ENCODE results near the gene VWDE. TPM values are rescaled to one million over a fixed set of nuclear protein-coding genes. Genes with fewer than 3 reads are reported as not detected.

Gene VWDE
- total and polyA plus RNA-seq, 7 donors, result 0.05 TPM; not detected in 6

DNA sequence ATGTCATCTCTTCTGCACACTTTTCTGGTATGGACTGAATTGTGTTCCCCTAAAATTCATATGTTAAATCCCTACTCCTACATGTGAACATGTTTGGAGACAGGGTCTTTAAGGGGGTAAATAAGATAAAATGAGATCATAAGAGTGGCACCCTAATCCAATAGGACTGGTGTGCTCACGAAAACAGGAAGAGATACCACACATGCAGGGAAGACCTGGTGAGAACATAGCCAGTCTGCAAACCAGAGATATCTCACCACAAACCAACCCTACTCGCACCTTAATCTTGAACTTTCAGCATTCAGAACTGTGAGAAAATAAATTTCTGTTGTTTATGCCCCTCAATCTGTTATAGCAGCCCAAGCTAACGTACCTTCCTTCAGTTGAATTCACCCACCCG lies 51.8 kb downstream of the VWDE start:
- WGBS, 3 donors, result 86 to 88% (median 88%) methylated on average over 4 of the region's 4 CpGs
- TF ChIP-seq CTCF (IDR thresholded peaks at IDR 0.05), result no peak
- Histone ChIP-seq H3K27me3 (ENCODE audit: insufficient read depth in 3 of 3, low read length in 2 of 3) (no peaks in the 10 kb centered on the region), H3K4me3 (no peak overlapping the region), H3K27ac (no peak overlapping the region), H3K36me3 (ENCODE audit: insufficient read depth in 1 of 2, low read depth in 1 of 2) (no peaks in the 10 kb centered on the region), H3K9me3 (no peaks in the 10 kb centered on the region), H3K4me1 (no peaks in the 10 kb centered on the region)
- no peak for DNase-seq
- no peak for ATAC-seq
- intact Hi-C loops (cut with DNase I), result no loop called here

GRCh38 chr7:12350971-12351370 lies 52.7 kb downstream of the VWDE start:
- Histone ChIP-seq H3K9me3 (no peaks in the 10 kb centered on the region), H3K36me3 (ENCODE audit: insufficient read depth in 1 of 2, low read depth in 1 of 2) (no peaks in the 10 kb centered on the region), H3K27ac (no peak overlapping the region), H3K27me3 (ENCODE audit: insufficient read depth in 3 of 3, low read length in 2 of 3) (no peaks in the 10 kb centered on the region), H3K4me1 (no peaks in the 10 kb centered on the region), H3K4me3 (no peak overlapping the region)
- intact Hi-C loops (cut with DNase I), result no loop called here
- TF ChIP-seq CTCF (IDR thresholded peaks at IDR 0.05), result no peak
- DNase-seq (no peak), ATAC-seq (no peak)
- WGBS, 3 donors, result 93 to 96% (median 93%) methylated on average over 3 of the region's 3 CpGs

DNA sequence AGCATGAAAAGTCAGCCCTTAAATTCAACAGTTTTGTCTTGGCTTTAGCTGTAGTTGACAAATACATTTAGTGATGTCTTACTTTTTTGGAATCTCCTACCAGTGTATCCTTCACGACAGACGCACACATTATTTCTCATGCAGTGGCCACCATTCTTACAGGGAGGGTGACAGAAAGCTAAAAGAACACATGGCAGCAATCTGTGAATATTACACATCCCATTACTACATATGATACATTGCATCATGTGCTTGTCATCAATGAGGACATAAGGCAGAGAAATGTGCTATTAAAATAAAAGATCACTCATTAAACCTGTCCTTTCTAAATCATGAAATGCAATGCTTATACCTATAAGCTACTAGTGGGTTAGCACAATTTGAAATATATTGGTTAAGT lies 66.6 kb downstream of the VWDE start:
- 85 to 94% (median 93%) methylated on average over 2 of the region's 2 CpGs for WGBS, 3 donors
- intact Hi-C loops (cut with DNase I), result no loop called here
- Histone ChIP-seq H3K36me3 (ENCODE audit: insufficient read depth in 1 of 2, low read depth in 1 of 2) (no peaks in the 10 kb centered on the region), H3K27ac (no peak overlapping the region), H3K27me3 (ENCODE audit: insufficient read depth in 3 of 3, low read length in 2 of 3) (no peaks in the 10 kb centered on the region), H3K4me1 (no peaks in the 10 kb centered on the region), H3K9me3 (no peaks in the 10 kb centered on the region), H3K4me3 (no peak overlapping the region)
- no peak for TF ChIP-seq CTCF (IDR thresholded peaks at IDR 0.05)
- DNase-seq (no peak), ATAC-seq (no peak)

DNA sequence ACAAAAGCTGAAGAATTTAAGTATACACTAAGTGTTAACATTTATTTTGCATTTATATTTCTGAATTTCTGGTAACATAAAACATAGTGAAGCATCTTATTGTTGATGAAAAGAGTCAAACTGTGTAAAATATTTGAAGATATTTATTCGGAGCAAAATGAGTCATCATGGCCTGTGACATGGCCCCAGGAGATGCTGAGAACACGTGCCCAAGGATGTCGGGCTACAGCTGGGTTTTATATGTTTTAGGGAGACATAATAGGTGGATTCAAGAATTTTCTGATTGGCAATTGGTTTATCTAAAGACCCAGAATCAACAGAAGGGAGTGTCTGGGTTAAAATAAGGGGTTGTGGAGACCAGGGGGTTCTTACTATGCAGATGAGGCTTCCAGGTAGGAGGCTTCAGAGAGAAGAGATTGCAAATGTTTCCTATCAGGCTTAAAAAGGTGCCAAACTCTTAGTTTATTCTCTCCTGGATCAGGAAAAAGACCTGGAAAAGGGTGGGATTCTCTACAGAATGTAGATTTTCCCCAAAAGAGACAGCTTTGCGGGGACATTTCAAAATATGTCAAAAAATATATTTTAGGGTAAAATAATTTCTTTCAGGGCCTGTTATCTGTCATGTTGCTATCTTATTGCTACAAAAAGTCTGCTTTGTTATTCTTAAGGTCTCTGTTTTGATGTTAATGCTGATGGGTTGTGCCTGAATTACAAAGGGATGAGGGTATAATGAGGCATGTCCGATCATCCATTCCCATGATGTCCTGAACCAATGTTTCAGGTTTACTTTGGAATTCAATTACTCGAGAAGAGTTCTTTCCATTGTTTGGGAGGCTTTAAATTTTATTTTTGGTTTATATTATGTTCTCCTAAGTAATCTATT lies 74.5 kb downstream of the VWDE start:
- no peaks in the 10 kb centered on the region for H3K4me1 ChIP-seq
- no peaks in the 10 kb centered on the region for H3K36me3 ChIP-seq (ENCODE audit: insufficient read depth in 1 of 2, low read depth in 1 of 2)
- no peaks in the 10 kb centered on the region for H3K9me3 ChIP-seq
- no peaks in the 10 kb centered on the region for H3K27me3 ChIP-seq (ENCODE audit: insufficient read depth in 3 of 3, low read length in 2 of 3)
- intact Hi-C loops (cut with DNase I), result no loop called here
- DNase-seq, result no peak
- no peak overlapping the region for H3K27ac ChIP-seq
- no peak for ATAC-seq
- H3K4me3 ChIP-seq, result no peak overlapping the region
- WGBS, 3 donors, result 44 to 46% (median 45%) methylated on average over 6 of the region's 6 CpGs
- no peak for TF ChIP-seq CTCF (IDR thresholded peaks at IDR 0.05)

- intact Hi-C loops (cut with DNase I), result no loop called here
- ATAC-seq, result no peak
- no peak for DNase-seq
- Histone ChIP-seq H3K27me3 (ENCODE audit: insufficient read depth in 3 of 3, low read length in 2 of 3) (no peaks in the 10 kb centered on the region), H3K9me3 (no peaks in the 10 kb centered on the region), H3K4me1 (no peaks in the 10 kb centered on the region), H3K36me3 (ENCODE audit: insufficient read depth in 1 of 2, low read depth in 1 of 2) (no peaks in the 10 kb centered on the region), H3K27ac (no peak overlapping the region), H3K4me3 (no peak overlapping the region)
- no peak for TF ChIP-seq CTCF (IDR thresholded peaks at IDR 0.05)
- WGBS, 3 donors, result 72 to 85% (median 77%) methylated on average over 3 of the region's 3 CpGs
Measured at GRCh38 chr7:12327922-12328321, 75.7 kb downstream of the VWDE start.
